HCT116 (cell line): Measurements from ENCODE around the gene RPL29. TPM values are rescaled to one million over a fixed set of nuclear protein-coding genes. Genes with fewer than 3 reads are reported as not detected.
A peak's percentile ranks its signal among the peaks of the same experiment; 100 is the strongest.

Experiments used
- ATAC-seq: fragments of 200-7000 bp; cut with Tn5 transposase; 2 replicates; pipeline ENCODE4 v1.9.1; 2020; ENCODE audit warnings: mild to moderate bottlenecking, moderate library complexity
- BruUV-seq: library from RNA; stranded (reverse); fragments of 400-500 nt; replicated peaks from 2 replicates; lab custom pipeline; 2021; lab: Mats Ljungman, UMichigan
- CTCF ChIA-PET: fragments of 300-600 bp; sonication (Branson Sonifier 250); formaldehyde crosslinking; loops from one replicate; lab custom pipeline; 2021; ENCODE audit warnings: antibody characterized with exemption; lab: Charles Lee
- POLR2A ChIA-PET: fragments of 300-600, 350-600 bp; sonication (Branson Sonifier 250); formaldehyde crosslinking; loops from one replicate; lab custom pipeline; 2021; ENCODE audit warnings: antibody characterized with exemption; lab: Charles Lee
- RAD21 ChIA-PET, 2 experiments: fragments of 300-600 bp; sonication (Branson Sonifier 250); formaldehyde crosslinking; loops; one replicate each; lab custom pipeline; 2023; ENCODE audit warnings: low total read pairs in 2 of 2; ENCODE audit not compliant: uncharacterized antibody in 2 of 2, unreplicated experiment in 2 of 2, low non-redundant PET in 1 of 2; lab: Charles Lee
- DNase-seq: peaks from one replicate; pipeline ENCODE4 v3.0.0-alpha.2; 2010; ENCODE audit warnings: low read depth, low spot score
- H2AFZ ChIP-seq: fragments of 200-600 bp; shearing (Covaris generic), sonication (generic); 2 replicates; pipeline ENCODE4 v1.6.1; 2017; ENCODE audit warnings: low read depth, mixed run types, mixed read lengths, antibody characterized with exemption, low read length; ENCODE audit not compliant: poor library complexity, severe bottlenecking
- H3K27ac ChIP-seq: 2 replicates; pipeline ENCODE4 v1.5.1; 2012; ENCODE audit warnings: low read depth, low read length
- H3K27me3 ChIP-seq: fragments of 200-600 bp; sonication (generic); 2 replicates; pipeline ENCODE4 v1.6.1; 2016; ENCODE audit warnings: mixed run types, low read length, mixed read lengths; ENCODE audit not compliant: insufficient read depth
- H3K36me3 ChIP-seq, 2 experiments: fragments of 200-500 bp in 1 of 2; fragments of 200-600 bp in 1 of 2; sonication (Bioruptor generic) in 1 of 2; sonication (generic) in 1 of 2; 2 replicates each; pipeline versions ENCODE4 v1.5.1 to v1.6.1; 2014 to 2016; ENCODE audit warnings: low read length in 2 of 2, inconsistent platforms in 1 of 2, mixed read lengths in 1 of 2, mixed run types in 1 of 2; ENCODE audit not compliant: insufficient read depth in 2 of 2, control insufficient read depth in 1 of 2
- H3K4me1 ChIP-seq, 2 experiments: fragments of 200-600 bp in 1 of 2; sonication (generic) in 1 of 2; 2 replicates each; pipeline versions ENCODE4 v1.5.1 to v1.6.1; 2012 to 2017; ENCODE audit warnings: low read length in 2 of 2, inconsistent platforms in 1 of 2, mild to moderate bottlenecking in 1 of 2, mixed read lengths in 1 of 2, mixed run types in 1 of 2, moderate library complexity in 1 of 2; ENCODE audit not compliant: insufficient read depth in 2 of 2, control insufficient read depth in 1 of 2
- H3K4me2 ChIP-seq: fragments of 200-600 bp; sonication (generic); 2 replicates; pipeline ENCODE4 v1.6.1; 2017; ENCODE audit warnings: mixed run types, low read length, mixed read lengths
- H3K4me3 ChIP-seq, 2 experiments: fragments of 200-600 bp in 1 of 2; sonication (generic) in 1 of 2; replicated peaks in 1 of 2; 2 replicates each; pipeline ENCODE4 v1.5.1; 2011 to 2016; ENCODE audit warnings: low read length in 2 of 2, control low read depth in 1 of 2, low read depth in 1 of 2, mild to moderate bottlenecking in 1 of 2, mixed read lengths in 1 of 2, mixed run types in 1 of 2
- H3K79me2 ChIP-seq: fragments of 200-600 bp; sonication (generic); 2 replicates; pipeline ENCODE4 v1.6.1; 2017; ENCODE audit warnings: mild to moderate bottlenecking, mixed run types, low read length, moderate library complexity, mixed read lengths; ENCODE audit not compliant: insufficient read depth
- H3K9ac ChIP-seq: fragments of 200-600 bp; sonication (generic); 2 replicates; pipeline ENCODE4 v1.6.1; 2016; ENCODE audit warnings: low read length, mixed read lengths
- H3K9me2 ChIP-seq: fragments of 200-600 bp; sonication (generic), shearing (Covaris generic); 2 replicates; pipeline ENCODE4 v1.6.1; 2017; ENCODE audit warnings: mixed run types, mild to moderate bottlenecking, moderate library complexity; ENCODE audit not compliant: insufficient read depth
- H3K9me3 ChIP-seq, 2 experiments: fragments of 200-500 bp in 1 of 2; fragments of 200-600 bp in 1 of 2; sonication (Bioruptor generic) in 1 of 2; sonication (generic) in 1 of 2; 2 replicates each; pipeline ENCODE4 v1.6.1; 2014 to 2017; ENCODE audit warnings: low read length in 2 of 2, mixed read lengths in 2 of 2, inconsistent platforms in 1 of 2, low read depth in 1 of 2, mild to moderate bottlenecking in 1 of 2, mixed run types in 1 of 2, moderate library complexity in 1 of 2; ENCODE audit not compliant: control insufficient read depth in 1 of 2, insufficient read depth in 1 of 2
- H4K20me1 ChIP-seq: fragments of 200-600 bp; sonication (generic), shearing (Covaris generic); 2 replicates; pipeline ENCODE4 v1.6.1; 2017; ENCODE audit warnings: mixed run types, mild to moderate bottlenecking, moderate library complexity; ENCODE audit not compliant: insufficient read depth
- CBX3 ChIP-seq: IDR thresholded peaks from 2 replicates; pipeline ENCODE4 v1.6.1; 2012; ENCODE audit warnings: low read depth
- CEBPB ChIP-seq: IDR thresholded peaks from 2 replicates; pipeline ENCODE4 v1.6.1; 2012; ENCODE audit warnings: low read depth
- CTCF ChIP-seq, 3 experiments: fragments of 200-600 bp in 1 of 3; sonication (generic) in 1 of 3; IDR thresholded peaks in 2 of 3; conservative IDR thresholded peaks in 1 of 3; 2 replicates each; pipeline ENCODE4 v1.5.1; 2012 to 2017; ENCODE audit warnings: low read depth in 2 of 3, low read length in 2 of 3, antibody characterized with exemption in 1 of 3, borderline replicate concordance in 1 of 3, control low read depth in 1 of 3, mild to moderate bottlenecking in 1 of 3, mixed read lengths in 1 of 3, mixed run types in 1 of 3, moderate library complexity in 1 of 3; ENCODE audit not compliant: insufficient read depth in 1 of 3
- ELF1 ChIP-seq: IDR thresholded peaks from 2 replicates; pipeline ENCODE4 v1.6.1; 2012; ENCODE audit warnings: low read depth, borderline replicate concordance
- EZH2 ChIP-seq: fragments of 200-600 bp; sonication (generic); IDR thresholded peaks from 2 replicates; pipeline ENCODE4 v1.6.1; 2017; ENCODE audit warnings: antibody characterized with exemption, mixed run types
- POLR2A ChIP-seq: IDR thresholded peaks from 2 replicates; pipeline ENCODE4 v1.7.0; 2011; ENCODE audit warnings: borderline replicate concordance; ENCODE audit not compliant: insufficient read depth, insufficient read length; ENCODE audit errors: extremely low read depth
- SIN3A ChIP-seq: IDR thresholded peaks from 2 replicates; pipeline ENCODE4 v1.6.1; 2012; ENCODE audit warnings: low read depth
- SP1 ChIP-seq: IDR thresholded peaks from 2 replicates; pipeline ENCODE4 v1.6.1; 2012; ENCODE audit warnings: low read depth
- SRF ChIP-seq: IDR thresholded peaks from 2 replicates; pipeline ENCODE4 v1.6.1; 2012; ENCODE audit warnings: low read depth
- ZFX ChIP-seq: fragments of 450-650 bp; IDR thresholded peaks from 2 replicates; pipeline ENCODE4 v1.6.1; 2017
- intact Hi-C: fragments of 100-400 bp; cut with micrococcal nuclease; formaldehyde crosslinking; loops from 2 replicates; pipeline ENCODE4 v1.10.0; 2022
- total RNA-seq: library from RNA; stranded (reverse); gene quantifications from one replicate; pipeline ENCODE4 v1.2.1, GENCODE V29; 2021; ENCODE audit not compliant: unreplicated experiment
- TF ChIP-seq, protein P1 (sequence below): IDR thresholded peaks from 2 replicates; pipeline ENCODE4 v1.6.1; 2012

Gene RPL29
- total RNA-seq, 1 experiment from 2014 or later: 1,880 TPM

DNA sequence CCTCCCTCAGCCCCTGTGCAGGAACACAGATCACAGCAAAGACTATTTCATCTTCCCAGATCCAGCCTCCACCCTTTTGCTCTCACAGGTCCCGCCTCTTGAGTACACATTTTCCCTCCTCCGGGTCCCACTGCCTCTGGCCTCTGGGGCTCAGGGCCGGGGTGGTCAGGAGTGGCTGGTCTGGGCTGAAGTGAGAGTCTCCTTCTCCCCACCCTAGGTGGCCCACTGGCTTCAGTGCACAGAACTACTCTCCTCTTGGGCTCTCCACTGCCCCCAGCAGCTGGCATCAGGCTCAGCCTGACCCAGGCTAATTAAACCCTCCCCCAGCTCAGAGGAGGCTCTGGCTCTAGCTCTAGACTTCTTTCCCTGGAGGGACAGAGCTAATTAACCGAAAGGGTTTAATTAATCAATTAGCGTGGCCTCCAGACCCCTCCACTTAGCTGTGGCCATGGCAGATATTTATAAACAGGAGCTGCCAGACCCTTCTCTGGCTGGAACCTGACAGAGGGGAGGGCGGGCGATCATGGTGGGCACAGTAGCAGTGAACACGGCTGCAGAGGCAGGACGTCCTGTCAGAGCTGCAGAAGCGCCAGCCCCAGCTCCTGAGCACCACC lies 45.5 kb upstream of the RPL29 start:
- ChIA-PET RAD21 (no interaction called here), CTCF (interaction anchor here (1.0 to 1.4 kb wide), 4 partner anchors 12 to 129 kb away, joined by 3 to 4 read pairs (median 4); no protein-coding TSS in a partner anchor), POLR2A (interaction anchor here (0.6 to 1.2 kb wide), 3 partner anchors 12 to 89 kb away, joined by 3 to 5 read pairs (median 3); partner anchors contain the start of gene RPL29)
- peaks cover 11 to 38% of the 10 kb centered on the region in 2 experiments for H3K4me1 ChIP-seq
- ATAC-seq (peak; percentile 71), DNase-seq (no peak)
- H3K4me2 ChIP-seq: no peak overlapping the region
- no peak overlapping the region for H3K9ac ChIP-seq
- intact Hi-C loops: no loop called here
- H3K9me2 ChIP-seq: no peaks in the 10 kb centered on the region
- no peaks in the 10 kb centered on the region for H3K79me2 ChIP-seq
- H3K9me3 ChIP-seq: no peaks in the 10 kb centered on the region
- H3K4me3 ChIP-seq: no peak overlapping the region
- BruUV-seq: no TSS peak
- H2AFZ ChIP-seq: no peak overlapping the region
- H3K27me3 ChIP-seq: no peaks in the 10 kb centered on the region
- no peaks in the 10 kb centered on the region for H4K20me1 ChIP-seq
- TF ChIP-seq CEBPB: no peak
- TF ChIP-seq CTCF (IDR thresholded peaks at IDR 0.05 in 2 of 3, conservative IDR thresholded peaks at IDR 0.05 in 1 of 3; ENCODE audit: borderline replicate concordance in 1 of 3, insufficient read depth in 1 of 3, low read depth in 2 of 3, low read length in 2 of 3): peak in 2 of 3 experiments; percentile 44 to 51; a peak in 4 of 6 replicates
- TF ChIP-seq, protein P1, sequence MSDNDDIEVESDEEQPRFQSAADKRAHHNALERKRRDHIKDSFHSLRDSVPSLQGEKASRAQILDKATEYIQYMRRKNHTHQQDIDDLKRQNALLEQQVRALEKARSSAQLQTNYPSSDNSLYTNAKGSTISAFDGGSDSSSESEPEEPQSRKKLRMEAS: no peak
- no peaks in the 10 kb centered on the region for H3K36me3 ChIP-seq
- H3K27ac ChIP-seq: no peak overlapping the region

- intact Hi-C loops: no loop called here
- ATAC-seq (no peak), DNase-seq (no peak)
- Histone ChIP-seq H3K36me3 (no peaks in the 10 kb centered on the region), H3K9me3 (no peaks in the 10 kb centered on the region), H3K4me2 (no peak overlapping the region), H3K4me3 (no peak overlapping the region), H2AFZ (no peak overlapping the region), H4K20me1 (no peaks in the 10 kb centered on the region), H3K27me3 (no peaks in the 10 kb centered on the region), H3K27ac (no peak overlapping the region), H3K9me2 (no peaks in the 10 kb centered on the region), H3K9ac (no peak overlapping the region), H3K79me2 (no peaks in the 10 kb centered on the region), H3K4me1 (peaks cover 5 to 32% of the 10 kb centered on the region in 2 experiments)
- ChIA-PET POLR2A (interaction anchor here (0.6 to 1.2 kb wide), 2 partner anchors 13 to 88 kb away, joined by 3 to 5 read pairs; no protein-coding TSS in a partner anchor), CTCF (interaction anchor here (1.0 to 1.4 kb wide), 4 partner anchors 12 to 130 kb away, joined by 3 to 4 read pairs (median 4); no protein-coding TSS in a partner anchor), RAD21 (interaction anchor here in 1 of 2 experiments (1.0 kb wide), 1 partner anchor 13 kb away, joined by 3 read pairs; no protein-coding TSS in a partner anchor)
- TF ChIP-seq SP1 (no peak), ELF1 (no peak), SRF (no peak), CEBPB (no peak), CBX3 (no peak), EZH2 (no peak), ZFX (no peak), POLR2A (no peak), SIN3A (no peak)
- no TSS peak for BruUV-seq
Measured at GRCh38 chr3:52040600-52040999, 44.9 kb upstream of the RPL29 start.
